Measurements from ENCODE around the gene SCN4A. TPM values are rescaled to one million over a fixed set of nuclear protein-coding genes. Genes with fewer than 3 reads are reported as not detected.
"Not testable (repeated sequence)": the region's sequence is repeated elsewhere in the genome, so short reads cannot be mapped to it uniquely, and the experiment has no call there.

SCN4A gene
- total RNA-seq, 1 donor from 2014 or later: 1.8 TPM

- Histone ChIP-seq H3K27ac (no peak overlapping the region), H3F3A (ENCODE audit: low read depth) (peaks cover 5% of the 10 kb centered on the region), H2AFZ (replicated peaks) (no peak overlapping the region), H3K9ac (no peak overlapping the region), H3K27me3 (no peaks in the 10 kb centered on the region), H3K36me3 (no peaks in the 10 kb centered on the region), H3K4me1 (no peaks in the 10 kb centered on the region), H3K4me3 (no peak overlapping the region), H3K4me2 (no peak overlapping the region), H3K9me3 (ENCODE audit: low read depth) (no peaks in the 10 kb centered on the region), H4K20me1 (ENCODE audit: low read depth) (no peaks in the 10 kb centered on the region), H3K79me2 (ENCODE audit: low read depth) (no peaks in the 10 kb centered on the region)
- H3K36me3 Mint-ChIP-seq: no peaks in the 10 kb centered on the region
- no peak overlapping the region for H3K4me3 Mint-ChIP-seq
- no peak overlapping the region for H3K27ac Mint-ChIP-seq
- peaks cover 3% of the 10 kb centered on the region for H3K27me3 Mint-ChIP-seq (ENCODE audit: insufficient read depth, low read depth)
- no peaks in the 10 kb centered on the region for H3K9me3 Mint-ChIP-seq
- TF ChIP-seq EZH2 (IDR thresholded peaks at IDR 0.05) (no peak), EZH2phosphoT487 (IDR thresholded peaks at IDR 0.05) (no peak)
- H3K4me1 Mint-ChIP-seq: peaks cover 6% of the 10 kb centered on the region
- no peak for DNase-seq (ENCODE audit: low spot score)
Measured at GRCh38 chr17:63927464-63928171, 45.1 kb downstream of the SCN4A start.

- no peak overlapping the region for H2AFZ ChIP-seq (replicated peaks)
- Mint-ChIP-seq H3K27ac (no peak overlapping the region), H3K9me3 (no peaks in the 10 kb centered on the region), H3K4me1 (peaks cover 8% of the 10 kb centered on the region), H3K27me3 (ENCODE audit: insufficient read depth, low read depth) (peaks cover 6% of the 10 kb centered on the region), H3K36me3 (no peaks in the 10 kb centered on the region), H3K4me3 (no peak overlapping the region)
- peaks cover 5% of the 10 kb centered on the region for H3F3A ChIP-seq (ENCODE audit: low read depth)
- H3K4me3 ChIP-seq: no peak overlapping the region
- DNase-seq (ENCODE audit: low spot score): no peak
- H3K36me3 ChIP-seq: no peaks in the 10 kb centered on the region
- no peak overlapping the region for H3K9ac ChIP-seq
- no peaks in the 10 kb centered on the region for H3K27me3 ChIP-seq
- H3K79me2 ChIP-seq (ENCODE audit: low read depth): no peaks in the 10 kb centered on the region
- no peak overlapping the region for H3K27ac ChIP-seq
- TF ChIP-seq EZH2 (IDR thresholded peaks at IDR 0.05) (no peak), CTCF (IDR thresholded peaks at IDR 0.05) (no peak), EZH2phosphoT487 (IDR thresholded peaks at IDR 0.05) (no peak)
- no peaks in the 10 kb centered on the region for H4K20me1 ChIP-seq (ENCODE audit: low read depth)
- H3K4me1 ChIP-seq: no peaks in the 10 kb centered on the region
- no peaks in the 10 kb centered on the region for H3K9me3 ChIP-seq (ENCODE audit: low read depth)
- H3K4me2 ChIP-seq: no peak overlapping the region
Measured at GRCh38 chr17:63926164-63926563, 46.6 kb downstream of the SCN4A start.

GRCh38 chr17:63925615-63926014, 47.1 kb downstream of the SCN4A start:
- H3K27me3 Mint-ChIP-seq (ENCODE audit: insufficient read depth, low read depth): peaks cover 6% of the 10 kb centered on the region
- H3K4me3 ChIP-seq: no peak overlapping the region
- no peak overlapping the region for H3K4me3 Mint-ChIP-seq
- no peak overlapping the region for H3K4me2 ChIP-seq
- H3K9me3 ChIP-seq (ENCODE audit: low read depth): no peaks in the 10 kb centered on the region
- DNase-seq (ENCODE audit: low spot score): no peak
- H3K9me3 Mint-ChIP-seq: no peaks in the 10 kb centered on the region
- H3K27ac ChIP-seq: no peak overlapping the region
- no peak overlapping the region for H3K27ac Mint-ChIP-seq
- no peaks in the 10 kb centered on the region for H3K79me2 ChIP-seq (ENCODE audit: low read depth)
- no peaks in the 10 kb centered on the region for H3K27me3 ChIP-seq
- H3F3A ChIP-seq (ENCODE audit: low read depth): peaks cover 1% of the 10 kb centered on the region
- no peaks in the 10 kb centered on the region for H3K4me1 ChIP-seq
- H3K36me3 Mint-ChIP-seq: no peaks in the 10 kb centered on the region
- H3K4me1 Mint-ChIP-seq: peaks cover 4% of the 10 kb centered on the region
- no peak overlapping the region for H3K9ac ChIP-seq
- TF ChIP-seq EZH2phosphoT487 (IDR thresholded peaks at IDR 0.05): no peak
- TF ChIP-seq EZH2 (IDR thresholded peaks at IDR 0.05): no peak
- no peak for TF ChIP-seq CTCF (IDR thresholded peaks at IDR 0.05)
- H4K20me1 ChIP-seq (ENCODE audit: low read depth): no peaks in the 10 kb centered on the region
- no peaks in the 10 kb centered on the region for H3K36me3 ChIP-seq
- no peak overlapping the region for H2AFZ ChIP-seq (replicated peaks)

- not testable (repeated sequence) for H4K20me1 ChIP-seq (ENCODE audit: low read depth); H3K27ac Mint-ChIP-seq; H3K27me3 ChIP-seq; H3K27ac ChIP-seq; H3K4me2 ChIP-seq; DNase-seq (ENCODE audit: low spot score); H3K9me3 ChIP-seq (ENCODE audit: low read depth); H3K9me3 Mint-ChIP-seq; H3K4me1 ChIP-seq; H3K4me3 ChIP-seq; H3F3A ChIP-seq (ENCODE audit: low read depth); H2AFZ ChIP-seq (replicated peaks); H3K36me3 ChIP-seq; H3K4me3 Mint-ChIP-seq; H3K9ac ChIP-seq; H3K36me3 Mint-ChIP-seq; H3K79me2 ChIP-seq (ENCODE audit: low read depth)
- Mint-ChIP-seq H3K4me1 (peaks cover 11% of the 10 kb centered on the region), H3K27me3 (ENCODE audit: insufficient read depth, low read depth) (peaks cover 16% of the 10 kb centered on the region)
Measured at GRCh38 chr17:63922402-63922801, 50.3 kb downstream of the SCN4A start.

- H3K27ac ChIP-seq; H3K4me3 Mint-ChIP-seq; H3F3A ChIP-seq (ENCODE audit: low read depth); DNase-seq (ENCODE audit: low spot score); H3K27me3 ChIP-seq; H3K4me2 ChIP-seq; H4K20me1 ChIP-seq (ENCODE audit: low read depth); H3K79me2 ChIP-seq (ENCODE audit: low read depth); H3K9me3 ChIP-seq (ENCODE audit: low read depth); H3K27ac Mint-ChIP-seq; H3K4me3 ChIP-seq; H3K9me3 Mint-ChIP-seq; H2AFZ ChIP-seq (replicated peaks); H3K4me1 ChIP-seq; H3K36me3 Mint-ChIP-seq; H3K9ac ChIP-seq; H3K36me3 ChIP-seq: not testable (repeated sequence)
- Mint-ChIP-seq H3K27me3 (ENCODE audit: insufficient read depth, low read depth) (peaks cover 16% of the 10 kb centered on the region), H3K4me1 (peaks cover 11% of the 10 kb centered on the region)
Measured at GRCh38 chr17:63920779-63921178, 51.9 kb downstream of the SCN4A start.

GRCh38 chr17:63920050-63920449, 52.7 kb downstream of the SCN4A start:
- not testable (repeated sequence) for H4K20me1 ChIP-seq (ENCODE audit: low read depth); DNase-seq (ENCODE audit: low spot score); H3K9ac ChIP-seq; H3F3A ChIP-seq (ENCODE audit: low read depth); H3K9me3 ChIP-seq (ENCODE audit: low read depth); H3K79me2 ChIP-seq (ENCODE audit: low read depth); H3K27ac Mint-ChIP-seq; H3K4me3 Mint-ChIP-seq; H3K4me2 ChIP-seq; H3K27me3 ChIP-seq; H3K4me3 ChIP-seq; H3K36me3 Mint-ChIP-seq; H3K9me3 Mint-ChIP-seq; H3K36me3 ChIP-seq; H3K27ac ChIP-seq; H3K4me1 ChIP-seq; H2AFZ ChIP-seq (replicated peaks)
- Mint-ChIP-seq H3K27me3 (ENCODE audit: insufficient read depth, low read depth) (peaks cover 16% of the 10 kb centered on the region), H3K4me1 (peaks cover 11% of the 10 kb centered on the region)

All from neural progenitor cell (in vitro differentiated cells).